H9 (cell line): Measurements from ENCODE around the gene ZFAND3. TPM values are rescaled to one million over a fixed set of nuclear protein-coding genes. Genes with fewer than 3 reads are reported as not detected.

Experiments used
- DNase-seq: peaks from one replicate; pipeline ENCODE4 v3.0.0-alpha.2; 2017
- H2AFZ ChIP-seq: one replicate; pipeline ENCODE4 v1.6.1; 2013; ENCODE audit warnings: mild to moderate bottlenecking, low read length, control low read depth, moderate library complexity
- H2AK5ac ChIP-seq: 2 replicates; pipeline ENCODE4 v1.6.1; 2013; ENCODE audit warnings: low read length, control low read depth, mixed read lengths; ENCODE audit not compliant: insufficient read length
- H2BK120ac ChIP-seq: one replicate; pipeline ENCODE4 v1.6.1; 2013; ENCODE audit warnings: low read depth, mild to moderate bottlenecking, low read length, control low read depth, inconsistent platforms; ENCODE audit not compliant: poor library complexity, severe bottlenecking
- H2BK12ac ChIP-seq: 2 replicates; pipeline ENCODE4 v1.6.1; 2013; ENCODE audit warnings: low read length, control low read depth, mixed read lengths, low read depth; ENCODE audit not compliant: insufficient read length
- H2BK15ac ChIP-seq: 2 replicates; pipeline ENCODE4 v1.6.1; 2013; ENCODE audit warnings: low read depth, low read length, control low read depth
- H2BK20ac ChIP-seq: one replicate; pipeline ENCODE4 v1.6.1; 2013; ENCODE audit warnings: low read depth, mild to moderate bottlenecking, low read length, control low read depth, inconsistent platforms; ENCODE audit not compliant: poor library complexity, severe bottlenecking
- H2BK5ac ChIP-seq: 2 replicates; pipeline ENCODE4 v1.6.1; 2013; ENCODE audit warnings: low read length, control low read depth, mixed read lengths; ENCODE audit not compliant: insufficient read length
- H3K14ac ChIP-seq: 2 replicates; pipeline ENCODE4 v1.6.1; 2013; ENCODE audit warnings: low read length, control low read depth; ENCODE audit not compliant: insufficient read depth
- H3K18ac ChIP-seq: 2 replicates; pipeline ENCODE4 v1.6.1; 2013; ENCODE audit warnings: low read depth, mild to moderate bottlenecking, mixed read lengths, low read length, control low read depth; ENCODE audit not compliant: insufficient read length
- H3K23ac ChIP-seq: 2 replicates; pipeline ENCODE4 v1.6.1; 2013; ENCODE audit warnings: low read length, control low read depth, mixed read lengths, low read depth; ENCODE audit not compliant: insufficient read length
- H3K23me2 ChIP-seq: 2 replicates; pipeline ENCODE4 v1.6.1; 2013; ENCODE audit warnings: low read depth, mild to moderate bottlenecking, mixed read lengths, low read length, control low read depth; ENCODE audit not compliant: insufficient read length, poor library complexity, severe bottlenecking
- H3K27ac ChIP-seq: 2 replicates; pipeline ENCODE4 v1.5.1; 2013; ENCODE audit warnings: low read length, control low read depth, mixed read lengths, low read depth; ENCODE audit not compliant: insufficient read length
- H3K27me3 ChIP-seq: 2 replicates; pipeline ENCODE4 v1.6.1; 2013; ENCODE audit warnings: low read length, control low read depth, inconsistent platforms; ENCODE audit not compliant: insufficient read depth
- H3K4ac ChIP-seq: 2 replicates; pipeline ENCODE4 v1.6.1; 2013; ENCODE audit warnings: low read depth, mild to moderate bottlenecking, control low read depth, inconsistent platforms, low read length, moderate library complexity
- H3K4me1 ChIP-seq: 2 replicates; pipeline ENCODE4 v1.6.1; 2013; ENCODE audit warnings: low read length, control low read depth, inconsistent platforms; ENCODE audit not compliant: insufficient read depth
- H3K4me2 ChIP-seq: 2 replicates; pipeline ENCODE4 v1.6.1; 2013; ENCODE audit warnings: low read length, control low read depth, mixed read lengths; ENCODE audit not compliant: insufficient read length, insufficient read depth
- H3K56ac ChIP-seq: 2 replicates; pipeline ENCODE4 v1.6.1; 2013; ENCODE audit warnings: low read depth, mild to moderate bottlenecking, mixed read lengths, low read length, control low read depth; ENCODE audit not compliant: insufficient read length
- H3K79me1 ChIP-seq: 2 replicates; pipeline ENCODE4 v1.6.1; 2013; ENCODE audit warnings: low read depth, mild to moderate bottlenecking, moderate library complexity, low read length, control low read depth, inconsistent platforms; ENCODE audit not compliant: insufficient read depth, poor library complexity, severe bottlenecking
- H3K79me2 ChIP-seq: 2 replicates; pipeline ENCODE4 v1.6.1; 2013; ENCODE audit warnings: low read length, control low read depth, inconsistent platforms; ENCODE audit not compliant: insufficient read depth
- H3K9ac ChIP-seq: 2 replicates; pipeline ENCODE4 v1.6.1; 2013; ENCODE audit warnings: low read length, control low read depth, mixed read lengths; ENCODE audit not compliant: insufficient read length; ENCODE audit errors: extremely low read depth
- H3K9me3 ChIP-seq: one replicate; pipeline ENCODE4 v1.6.1; 2013; ENCODE audit warnings: low read depth, low read length, inconsistent platforms; ENCODE audit not compliant: control insufficient read depth
- H3T11ph ChIP-seq: one replicate; pipeline ENCODE4 v1.6.1; 2013; ENCODE audit warnings: mild to moderate bottlenecking, low read length, control low read depth, inconsistent platforms
- H4K20me1 ChIP-seq: one replicate; pipeline ENCODE4 v1.6.1; 2013; ENCODE audit not compliant: control insufficient read depth, insufficient read length, insufficient read depth
- H4K5ac ChIP-seq: 2 replicates; pipeline ENCODE4 v1.6.1; 2013; ENCODE audit warnings: low read depth, mild to moderate bottlenecking, mixed read lengths, low read length, control low read depth; ENCODE audit not compliant: insufficient read length
- H4K8ac ChIP-seq: replicated peaks from 2 replicates; pipeline ENCODE4 v1.6.1; 2013; ENCODE audit warnings: low read length, control low read depth, mixed read lengths, low read depth; ENCODE audit not compliant: insufficient read length
- H4K91ac ChIP-seq: 2 replicates; pipeline ENCODE4 v1.6.1; 2013; ENCODE audit warnings: low read depth, mild to moderate bottlenecking, moderate library complexity, mixed read lengths, low read length, control low read depth; ENCODE audit not compliant: insufficient read length
- H3K27ac Mint-ChIP-seq, 3 experiments: 2 replicates in 2 of 3; 3 replicates in 1 of 3; pipeline ENCODE4 v1.8.0; 2020 to 2021; ENCODE audit warnings: mixed read lengths in 3 of 3, mild to moderate bottlenecking in 1 of 3, moderate library complexity in 1 of 3
- H3K27me3 Mint-ChIP-seq: 2 replicates; pipeline ENCODE4 v1.8.0; 2021; ENCODE audit warnings: low read depth, mild to moderate bottlenecking, moderate library complexity, mixed read lengths
- H3K36me3 Mint-ChIP-seq, 3 experiments: 2 replicates in 2 of 3; 3 replicates in 1 of 3; pipeline ENCODE4 v1.8.0; 2020 to 2021; ENCODE audit warnings: low read depth in 3 of 3, mixed read lengths in 3 of 3; ENCODE audit not compliant: insufficient read depth in 1 of 3
- H3K4me1 Mint-ChIP-seq, 2 experiments: 2 replicates each; pipeline ENCODE4 v1.8.0; 2020; ENCODE audit warnings: mixed read lengths in 2 of 2
- H3K4me3 Mint-ChIP-seq, 2 experiments: 2 replicates in 1 of 2; 3 replicates in 1 of 2; pipeline ENCODE4 v1.8.0; 2020 to 2021; ENCODE audit warnings: mild to moderate bottlenecking in 2 of 2, mixed read lengths in 2 of 2, moderate library complexity in 1 of 2
- H3K9me3 Mint-ChIP-seq, 2 experiments: 2 replicates in 1 of 2; 3 replicates in 1 of 2; pipeline ENCODE4 v1.8.0; 2020; ENCODE audit warnings: mild to moderate bottlenecking in 2 of 2, mixed read lengths in 2 of 2, moderate library complexity in 1 of 2
- WGBS: extraction: QIAGEN DNeasy Blood & Tissue Kit; methylation state at CpG from one replicate; pipeline ENCODE4 v1.1.7; 2013; ENCODE audit warnings: missing lambda C conversion rate, low lambda C conversion rate, mixed read lengths; ENCODE audit not compliant: insufficient read length; ENCODE audit errors: extremely low coverage; 5-methylcytosine and 5-hydroxymethylcytosine counted together
- total RNA-seq: library from RNA; stranded (reverse); gene quantifications from 2 replicates; pipeline ENCODE4 v1.2.1, GENCODE V29; 2021
- TF ChIP-seq, protein P1 (sequence below): fragments of 200-600 bp; sonication (generic); conservative IDR thresholded peaks from 3 replicates; pipeline ENCODE4 v1.8.0; 2021; ENCODE audit warnings: antibody characterized with exemption, mild to moderate bottlenecking

Gene ZFAND3
- total RNA-seq, 1 experiment from 2014 or later: 57.7 TPM

DNA sequence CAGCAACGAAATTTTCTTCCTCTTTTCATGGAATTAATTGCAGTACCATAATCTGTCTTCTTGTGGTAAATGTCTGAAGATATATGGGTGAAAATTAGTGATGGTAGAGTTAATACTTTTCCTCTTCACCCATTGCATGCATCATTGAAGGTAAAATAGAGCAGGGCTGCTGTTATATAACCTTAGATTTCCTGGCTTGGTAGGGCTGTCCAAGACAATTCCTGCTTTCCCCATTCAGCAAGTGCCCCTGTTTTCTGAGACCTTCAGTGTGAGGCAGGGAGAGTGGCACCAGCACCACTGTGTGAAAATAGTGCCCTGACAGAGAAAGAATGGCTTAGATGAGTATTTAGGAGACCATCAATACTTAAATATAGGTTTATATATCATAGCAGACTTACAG lies 202.0 kb downstream of the ZFAND3 start:
- WGBS: no CpG with 5 or more reads among the region's 1 CpG

More for the DNA sequence above, 202.0 kb downstream of the ZFAND3 start:
- no peaks in the 10 kb centered on the region for H3K4me1 ChIP-seq
- H2BK15ac ChIP-seq: no peak overlapping the region
- H2BK120ac ChIP-seq: no peak overlapping the region
- no peak overlapping the region for H2BK5ac ChIP-seq
- H3K14ac ChIP-seq: no peak overlapping the region
- no peak overlapping the region for H2AK5ac ChIP-seq
- H3T11ph ChIP-seq: no peak overlapping the region
- H4K91ac ChIP-seq: no peak overlapping the region
- H2BK12ac ChIP-seq: no peak overlapping the region
- H3K27ac ChIP-seq: no peak overlapping the region
- H4K20me1 ChIP-seq: no peaks in the 10 kb centered on the region
- Mint-ChIP-seq H3K9me3 (0 out of 5 replicates have a peak, but pooled peaks cover 0 to 2% of the 10 kb centered on the region in 2 experiments), H3K4me3 (no peak overlapping the region), H3K27ac (no peak overlapping the region), H3K4me1 (peaks cover 1 to 5% of the 10 kb centered on the region in 2 experiments; a peak in 2 of 4 replicates), H3K27me3 (no peaks in the 10 kb centered on the region), H3K36me3 (peaks cover 3 to 4% (median 3%) of the 10 kb centered on the region in 3 experiments; a peak in 4 of 7 replicates)
- H3K9me3 ChIP-seq: no peaks in the 10 kb centered on the region
- H3K23ac ChIP-seq: no peak overlapping the region
- H4K8ac ChIP-seq: no peak overlapping the region
- no peak overlapping the region for H2AFZ ChIP-seq
- no peak for DNase-seq
- no peak overlapping the region for H3K9ac ChIP-seq
- no peak overlapping the region for H3K4ac ChIP-seq
- H3K56ac ChIP-seq: no peak overlapping the region
- no peaks in the 10 kb centered on the region for H3K79me1 ChIP-seq
- no peak overlapping the region for H3K18ac ChIP-seq
- H2BK20ac ChIP-seq: no peak overlapping the region
- H3K79me2 ChIP-seq: no peaks in the 10 kb centered on the region
- H4K5ac ChIP-seq: no peak overlapping the region
- TF ChIP-seq, protein P1, sequence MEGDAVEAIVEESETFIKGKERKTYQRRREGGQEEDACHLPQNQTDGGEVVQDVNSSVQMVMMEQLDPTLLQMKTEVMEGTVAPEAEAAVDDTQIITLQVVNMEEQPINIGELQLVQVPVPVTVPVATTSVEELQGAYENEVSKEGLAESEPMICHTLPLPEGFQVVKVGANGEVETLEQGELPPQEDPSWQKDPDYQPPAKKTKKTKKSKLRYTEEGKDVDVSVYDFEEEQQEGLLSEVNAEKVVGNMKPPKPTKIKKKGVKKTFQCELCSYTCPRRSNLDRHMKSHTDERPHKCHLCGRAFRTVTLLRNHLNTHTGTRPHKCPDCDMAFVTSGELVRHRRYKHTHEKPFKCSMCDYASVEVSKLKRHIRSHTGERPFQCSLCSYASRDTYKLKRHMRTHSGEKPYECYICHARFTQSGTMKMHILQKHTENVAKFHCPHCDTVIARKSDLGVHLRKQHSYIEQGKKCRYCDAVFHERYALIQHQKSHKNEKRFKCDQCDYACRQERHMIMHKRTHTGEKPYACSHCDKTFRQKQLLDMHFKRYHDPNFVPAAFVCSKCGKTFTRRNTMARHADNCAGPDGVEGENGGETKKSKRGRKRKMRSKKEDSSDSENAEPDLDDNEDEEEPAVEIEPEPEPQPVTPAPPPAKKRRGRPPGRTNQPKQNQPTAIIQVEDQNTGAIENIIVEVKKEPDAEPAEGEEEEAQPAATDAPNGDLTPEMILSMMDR: no peak
- H3K23me2 ChIP-seq: no peaks in the 10 kb centered on the region
- no peak overlapping the region for H3K4me2 ChIP-seq
- no peaks in the 10 kb centered on the region for H3K27me3 ChIP-seq
